Adrenal gland (tissue), 5 donors: ENCODE data around the gene FAT1.

Experiments used
- POLR2A ChIP-seq, 2 donors: fragments of 450-650 bp; IDR thresholded peaks; one replicate each; pipeline ENCODE4 v1.6.1; 2017; ENCODE audit warnings: antibody characterized with exemption in 2 of 2, mild to moderate bottlenecking in 2 of 2, moderate library complexity in 1 of 2
- TF ChIP-seq, protein P1 (sequence below), 6 experiments: fragments of 450-650 bp in 4 of 6; fragments of 200-600 bp in 2 of 6; sonication (generic) in 1 of 6; IDR thresholded peaks; 1 replicate in 5 of 6; 2 replicates in 1 of 6; pipeline versions ENCODE4 v1.5.1 to v1.8.0; 2016 to 2021; ENCODE audit warnings: antibody characterized with exemption in 6 of 6, mild to moderate bottlenecking in 2 of 6, moderate library complexity in 1 of 6
- donor health status: DM: no; HTN: no; CAD: no.

DNA sequence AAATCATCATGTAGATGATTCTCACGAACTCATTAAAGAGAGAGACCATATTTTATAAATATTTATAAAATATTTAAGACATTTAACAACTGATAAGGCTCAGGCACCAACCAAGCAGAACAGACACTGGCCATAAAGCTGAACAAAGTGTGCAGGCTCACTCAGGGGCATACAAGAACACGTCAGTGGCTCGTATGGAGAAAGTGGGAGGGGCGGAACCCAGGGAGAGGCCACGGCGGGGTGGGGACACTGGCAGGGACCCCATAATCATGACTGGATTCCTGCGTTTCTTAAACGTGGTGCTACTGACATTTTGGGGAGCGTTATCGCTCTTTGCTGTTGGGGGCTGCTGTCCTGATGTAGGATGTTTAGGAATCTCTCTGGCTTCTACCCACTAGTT is 31.3 kb upstream of the FAT1 start:
- TF ChIP-seq, protein P1, sequence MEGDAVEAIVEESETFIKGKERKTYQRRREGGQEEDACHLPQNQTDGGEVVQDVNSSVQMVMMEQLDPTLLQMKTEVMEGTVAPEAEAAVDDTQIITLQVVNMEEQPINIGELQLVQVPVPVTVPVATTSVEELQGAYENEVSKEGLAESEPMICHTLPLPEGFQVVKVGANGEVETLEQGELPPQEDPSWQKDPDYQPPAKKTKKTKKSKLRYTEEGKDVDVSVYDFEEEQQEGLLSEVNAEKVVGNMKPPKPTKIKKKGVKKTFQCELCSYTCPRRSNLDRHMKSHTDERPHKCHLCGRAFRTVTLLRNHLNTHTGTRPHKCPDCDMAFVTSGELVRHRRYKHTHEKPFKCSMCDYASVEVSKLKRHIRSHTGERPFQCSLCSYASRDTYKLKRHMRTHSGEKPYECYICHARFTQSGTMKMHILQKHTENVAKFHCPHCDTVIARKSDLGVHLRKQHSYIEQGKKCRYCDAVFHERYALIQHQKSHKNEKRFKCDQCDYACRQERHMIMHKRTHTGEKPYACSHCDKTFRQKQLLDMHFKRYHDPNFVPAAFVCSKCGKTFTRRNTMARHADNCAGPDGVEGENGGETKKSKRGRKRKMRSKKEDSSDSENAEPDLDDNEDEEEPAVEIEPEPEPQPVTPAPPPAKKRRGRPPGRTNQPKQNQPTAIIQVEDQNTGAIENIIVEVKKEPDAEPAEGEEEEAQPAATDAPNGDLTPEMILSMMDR (IDR thresholded peaks at IDR 0.05): no peak
- TF ChIP-seq POLR2A (IDR thresholded peaks at IDR 0.05): no peak
